GM12878 (cell line): ENCODE data around the gene WIPF2. TPM values are rescaled to one million over a fixed set of nuclear protein-coding genes. Genes with fewer than 3 reads are reported as not detected.

Experiments
- ATAC-seq: fragments of 200-7000 bp; cut with Tn5 transposase; 3 replicates; pipeline ENCODE4 v1.9.1; 2020; ENCODE audit warnings: mild to moderate bottlenecking, moderate library complexity
- BruUV-seq: library from RNA; stranded (reverse); fragments of 400-500 nt; replicated peaks from 2 replicates; lab custom pipeline; 2021; lab: Mats Ljungman, UMichigan
- CTCF ChIA-PET: fragments of 300-600 bp; sonication (Branson Sonifier 250); formaldehyde crosslinking; extraction: SDS; loops from one replicate; lab custom pipeline; 2021; ENCODE audit warnings: inconsistent platforms; lab: Yijun Ruan, JAX
- POLR2A ChIA-PET: fragments of 350-600 bp; formaldehyde crosslinking; extraction: SDS; loops from one replicate; lab custom pipeline; 2021; ENCODE audit warnings: inconsistent platforms; lab: Charles Lee
- RAD21 ChIA-PET: fragments of 300-600 bp; sonication (Branson Sonifier 250); formaldehyde crosslinking; loops from one replicate; lab custom pipeline; 2023; ENCODE audit warnings: antibody characterized with exemption; ENCODE audit not compliant: unreplicated experiment; lab: Charles Lee
- SMC1A ChIA-PET: fragments of 300-600 bp; sonication (Branson Sonifier 250); formaldehyde crosslinking; loops from one replicate; lab custom pipeline; 2023; ENCODE audit not compliant: unreplicated experiment, uncharacterized antibody; lab: Charles Lee
- DNase-seq: peaks from one replicate; pipeline ENCODE4 v3.0.0-alpha.2; 2011; ENCODE audit warnings: low read depth, low spot score
- FAIRE-seq: peaks from 3 replicates; lab custom pipeline; 2011; peaks lifted over from hg19 to GRCh38; lab: Jason Lieb, UNC
- H2AFZ ChIP-seq: 2 replicates; pipeline ENCODE4 v1.6.0; 2011; ENCODE audit warnings: low read depth, low read length, control low read depth; ENCODE audit not compliant: control insufficient read depth
- H3K27ac ChIP-seq: 2 replicates; pipeline ENCODE4 v1.5.1; 2011; ENCODE audit warnings: control low read depth; ENCODE audit not compliant: control insufficient read depth, insufficient read depth
- H3K27me3 ChIP-seq, 2 experiments: replicated peaks in 1 of 2; 2 replicates each; pipeline versions ENCODE4 v1.6.0 to v1.6.1; 2011; ENCODE audit warnings: low read length in 1 of 2; ENCODE audit not compliant: control insufficient read depth in 2 of 2, insufficient read depth in 2 of 2
- H3K36me3 ChIP-seq, 2 experiments: 2 replicates each; pipeline ENCODE4 v1.5.1; 2011; ENCODE audit warnings: low read length in 1 of 2; ENCODE audit not compliant: control insufficient read depth in 2 of 2, insufficient read depth in 2 of 2
- H3K4me1 ChIP-seq: 2 replicates; pipeline ENCODE4 v1.6.1; 2011; ENCODE audit warnings: mild to moderate bottlenecking, low read length, moderate library complexity, mixed read lengths; ENCODE audit not compliant: control insufficient read depth, insufficient read depth
- H3K4me2 ChIP-seq: 2 replicates; pipeline ENCODE4 v1.6.0; 2011; ENCODE audit warnings: control low read depth; ENCODE audit not compliant: control insufficient read depth, insufficient read depth
- H3K4me3 ChIP-seq: fragments of 200-600 bp; sonication (generic); 2 replicates; pipeline ENCODE4 v1.5.1; 2016
- H3K79me2 ChIP-seq: 2 replicates; pipeline ENCODE4 v1.6.0; 2011; ENCODE audit warnings: low read length; ENCODE audit not compliant: control insufficient read depth, insufficient read depth
- H3K9ac ChIP-seq: 2 replicates; pipeline ENCODE4 v1.8.0; 2011; ENCODE audit warnings: low read length, control low read depth, mixed read lengths; ENCODE audit not compliant: control insufficient read depth, insufficient read depth
- H3K9me3 ChIP-seq: replicated peaks from 3 replicates; pipeline ENCODE4 v1.5.1; 2011; ENCODE audit warnings: mild to moderate bottlenecking, low read length; ENCODE audit not compliant: control insufficient read depth, insufficient read depth
- H4K20me1 ChIP-seq: 2 replicates; pipeline ENCODE4 v1.6.0; 2011; ENCODE audit not compliant: control insufficient read depth, insufficient read depth
- CEBPB ChIP-seq, 2 experiments: fragments of 150-350 bp in 1 of 2; IDR thresholded peaks; 2 replicates each; pipeline ENCODE4 v1.6.1; 2012 to 2014; ENCODE audit warnings: low read depth in 2 of 2, low read length in 2 of 2, borderline replicate concordance in 1 of 2, inconsistent platforms in 1 of 2
- GATAD2B ChIP-seq: fragments of 450-650 bp; conservative IDR thresholded peaks from 2 replicates; pipeline ENCODE4 v1.6.1; 2017; ENCODE audit warnings: low read depth, mild to moderate bottlenecking, moderate library complexity
- JUND ChIP-seq: IDR thresholded peaks from 2 replicates; pipeline ENCODE4 v1.6.1; 2012; ENCODE audit warnings: low read depth, mild to moderate bottlenecking, low read length, improper control_type of control experiment, moderate library complexity
- KAT2A ChIP-seq: conservative IDR thresholded peaks from 2 replicates; pipeline ENCODE4 v1.6.1; 2011; ENCODE audit warnings: low read depth, low read length; ENCODE audit not compliant: control insufficient read depth
- NBN ChIP-seq: fragments of 450-650 bp; IDR thresholded peaks from 2 replicates; pipeline ENCODE4 v1.6.1; 2016
- PAX8 ChIP-seq: fragments of 450-650 bp; IDR thresholded peaks from 2 replicates; pipeline ENCODE4 v1.6.1; 2017; ENCODE audit warnings: mild to moderate bottlenecking, moderate library complexity
- RAD51 ChIP-seq: fragments of 450-650 bp; IDR thresholded peaks from 2 replicates; pipeline ENCODE4 v1.6.1; 2016; ENCODE audit warnings: moderate library complexity, mild to moderate bottlenecking, inconsistent platforms
- SMAD1 ChIP-seq: fragments of 450-650 bp; IDR thresholded peaks from 2 replicates; pipeline ENCODE4 v1.6.1; 2018; ENCODE audit warnings: mild to moderate bottlenecking, low read depth; ENCODE audit not compliant: partially characterized antibody
- TAF1 ChIP-seq: IDR thresholded peaks from 2 replicates; pipeline ENCODE4 v1.6.1; 2011; ENCODE audit warnings: mild to moderate bottlenecking, low read depth, low read length, borderline replicate concordance
- WGBS: methylation state at CpG from one replicate; pipeline ENCODE4 v1.1.6; 2016; ENCODE audit warnings: low lambda C conversion rate; ENCODE audit not compliant: insufficient replicate concordance, insufficient coverage; ENCODE audit errors: missing lambda C conversion rate; 5-methylcytosine and 5-hydroxymethylcytosine counted together
- in situ Hi-C: fragments of 300-500 bp; cut with MboI; formaldehyde crosslinking; loops from 9 replicates; pipeline ENCODE4 v1.14.3; 2018; ENCODE audit warnings: mixed read lengths
- intact Hi-C: fragments of 100-400 bp; cut with micrococcal nuclease; formaldehyde crosslinking; loops from one replicate; pipeline ENCODE4 v1.14.2; 2022; ENCODE audit not compliant: unreplicated experiment
- polyA plus RNA-seq, 11 experiments: library from polyadenylated mRNA; depleted of rRNA in 4 of 11; unstranded in 6 of 11; stranded (reverse) in 5 of 11; fragments of >200 nt; fragmentation: Nextera tagmentation in 4 of 11; fragmentation: Illumina TruSeq in 1 of 11; extraction: Ambion mirVana in 4 of 11; extraction: Trizol in 1 of 11; gene quantifications; 1 replicate in 1 of 11; 2 replicates in 10 of 11; pipeline versions ENCODE4 v1.2.1 to v1.2.3, GENCODE V29; 2011 to 2016; ENCODE audit warnings: inconsistent platforms in 2 of 11, missing spikeins in 2 of 11, low read depth in 1 of 11
- total RNA-seq, 4 experiments: library from RNA; depleted of rRNA in 3 of 4; stranded (reverse); fragments of >200 nt in 3 of 4; fragmentation: Illumina TruSeq in 1 of 4; extraction: Trizol in 1 of 4; gene quantifications; 2 replicates each; pipeline versions ENCODE4 v1.2.1 to v1.2.3, GENCODE V29; 2013 to 2021
- TF ChIP-seq, protein P1 (sequence below): fragments of 450-650 bp; conservative IDR thresholded peaks from 2 replicates; pipeline ENCODE4 v1.6.1; 2017; ENCODE audit warnings: mild to moderate bottlenecking, moderate library complexity
- TF ChIP-seq, protein P2 (sequence below): IDR thresholded peaks from 2 replicates; pipeline ENCODE4 v1.6.1; 2012; ENCODE audit warnings: low read length, inconsistent platforms
- TF ChIP-seq, protein P3 (sequence below): IDR thresholded peaks from 2 replicates; pipeline ENCODE4 v1.6.1; 2011; ENCODE audit warnings: mild to moderate bottlenecking, low read depth, low read length, moderate library complexity; ENCODE audit not compliant: insufficient replicate concordance
- TF ChIP-seq, protein P4 (sequence below): fragments of 450-650 bp; IDR thresholded peaks from 2 replicates; pipeline ENCODE4 v1.6.1; 2017; ENCODE audit warnings: borderline replicate concordance

The WIPF2 gene
- total and polyA plus RNA-seq, 10 of the 15 experiments (the other 5 are each of a cell fraction or from before 2014, with no cell fraction given), result 4.2 to 20.8 (median 7.1) TPM

DNA sequence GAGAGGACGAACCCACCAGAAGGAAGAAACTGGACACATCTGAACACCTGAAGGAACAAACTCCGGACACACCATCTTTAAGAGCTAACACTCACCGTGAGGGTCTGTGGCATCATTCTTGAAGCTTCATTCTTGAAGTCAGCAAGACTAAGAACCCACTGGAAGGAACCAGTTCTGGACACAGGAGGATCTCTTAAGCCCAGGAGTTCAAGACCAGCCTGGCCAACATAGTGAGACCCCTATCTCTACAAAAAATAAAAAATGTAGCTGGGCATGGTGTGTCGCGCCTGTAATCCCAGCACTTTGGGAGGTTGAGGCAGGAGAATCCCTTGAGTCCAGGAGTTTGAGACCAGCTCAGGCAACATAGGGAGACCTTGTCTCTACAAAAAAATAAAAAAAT is 20.5 kb upstream of the WIPF2 start:
- 79% methylated on average over 5 of the region's 5 CpGs for WGBS
- H2AFZ ChIP-seq, result no peak overlapping the region
- ChIA-PET CTCF (interaction anchor here (1.0 to 9.4 kb wide), 9 partner anchors 10 to 183 kb away, joined by 3 to 186 read pairs (median 4); partner anchors contain the start of genes CDC6 and WIPF2), POLR2A (interaction anchor here (0.7 to 1.6 kb wide), 3 partner anchors 20 to 91 kb away, joined by 3 to 15 read pairs (median 3); partner anchors contain the start of gene WIPF2), SMC1A (interaction anchor here (0.7 to 5.6 kb wide), 7 partner anchors 14 to 97 kb away, joined by 3 to 30 read pairs (median 4); partner anchors contain the start of gene CDC6), RAD21 (interaction anchor here (0.7 to 3.3 kb wide), 6 partner anchors 47 to 185 kb away, joined by 3 to 19 read pairs (median 3); no protein-coding TSS in a partner anchor)
- no TSS peak for BruUV-seq
- ATAC-seq, result no peak
- no peaks in the 10 kb centered on the region for H3K27me3 ChIP-seq
- H3K4me1 ChIP-seq, result peaks cover 13% of the 10 kb centered on the region
- H3K9me3 ChIP-seq, result no peaks in the 10 kb centered on the region; the same call in 1 of the 3 replicates
- H3K4me3 ChIP-seq, result no peak overlapping the region
- no peak for DNase-seq
- in situ Hi-C loops, result no loop called here
- H3K27ac ChIP-seq, result no peak overlapping the region
- FAIRE-seq, result no peak
- no peak for TF ChIP-seq KAT2A
- TF ChIP-seq, protein P1, sequence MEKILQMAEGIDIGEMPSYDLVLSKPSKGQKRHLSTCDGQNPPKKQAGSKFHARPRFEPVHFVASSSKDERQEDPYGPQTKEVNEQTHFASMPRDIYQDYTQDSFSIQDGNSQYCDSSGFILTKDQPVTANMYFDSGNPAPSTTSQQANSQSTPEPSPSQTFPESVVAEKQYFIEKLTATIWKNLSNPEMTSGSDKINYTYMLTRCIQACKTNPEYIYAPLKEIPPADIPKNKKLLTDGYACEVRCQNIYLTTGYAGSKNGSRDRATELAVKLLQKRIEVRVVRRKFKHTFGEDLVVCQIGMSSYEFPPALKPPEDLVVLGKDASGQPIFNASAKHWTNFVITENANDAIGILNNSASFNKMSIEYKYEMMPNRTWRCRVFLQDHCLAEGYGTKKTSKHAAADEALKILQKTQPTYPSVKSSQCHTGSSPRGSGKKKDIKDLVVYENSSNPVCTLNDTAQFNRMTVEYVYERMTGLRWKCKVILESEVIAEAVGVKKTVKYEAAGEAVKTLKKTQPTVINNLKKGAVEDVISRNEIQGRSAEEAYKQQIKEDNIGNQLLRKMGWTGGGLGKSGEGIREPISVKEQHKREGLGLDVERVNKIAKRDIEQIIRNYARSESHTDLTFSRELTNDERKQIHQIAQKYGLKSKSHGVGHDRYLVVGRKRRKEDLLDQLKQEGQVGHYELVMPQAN, result no peak
- no peak for TF ChIP-seq JUND
- no peak for TF ChIP-seq TAF1
- no peak for TF ChIP-seq GATAD2B
- no peak for TF ChIP-seq NBN
- no peak for TF ChIP-seq RAD51
- TF ChIP-seq, protein P2, sequence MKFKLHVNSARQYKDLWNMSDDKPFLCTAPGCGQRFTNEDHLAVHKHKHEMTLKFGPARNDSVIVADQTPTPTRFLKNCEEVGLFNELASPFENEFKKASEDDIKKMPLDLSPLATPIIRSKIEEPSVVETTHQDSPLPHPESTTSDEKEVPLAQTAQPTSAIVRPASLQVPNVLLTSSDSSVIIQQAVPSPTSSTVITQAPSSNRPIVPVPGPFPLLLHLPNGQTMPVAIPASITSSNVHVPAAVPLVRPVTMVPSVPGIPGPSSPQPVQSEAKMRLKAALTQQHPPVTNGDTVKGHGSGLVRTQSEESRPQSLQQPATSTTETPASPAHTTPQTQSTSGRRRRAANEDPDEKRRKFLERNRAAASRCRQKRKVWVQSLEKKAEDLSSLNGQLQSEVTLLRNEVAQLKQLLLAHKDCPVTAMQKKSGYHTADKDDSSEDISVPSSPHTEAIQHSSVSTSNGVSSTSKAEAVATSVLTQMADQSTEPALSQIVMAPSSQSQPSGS, result no peak
- no peak for TF ChIP-seq SMAD1
- TF ChIP-seq, protein P3, sequence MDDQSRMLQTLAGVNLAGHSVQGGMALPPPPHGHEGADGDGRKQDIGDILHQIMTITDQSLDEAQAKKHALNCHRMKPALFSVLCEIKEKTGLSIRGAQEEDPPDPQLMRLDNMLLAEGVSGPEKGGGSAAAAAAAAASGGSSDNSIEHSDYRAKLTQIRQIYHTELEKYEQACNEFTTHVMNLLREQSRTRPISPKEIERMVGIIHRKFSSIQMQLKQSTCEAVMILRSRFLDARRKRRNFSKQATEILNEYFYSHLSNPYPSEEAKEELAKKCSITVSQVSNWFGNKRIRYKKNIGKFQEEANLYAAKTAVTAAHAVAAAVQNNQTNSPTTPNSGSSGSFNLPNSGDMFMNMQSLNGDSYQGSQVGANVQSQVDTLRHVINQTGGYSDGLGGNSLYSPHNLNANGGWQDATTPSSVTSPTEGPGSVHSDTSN, result no peak
- no peak for TF ChIP-seq CEBPB (IDR thresholded peaks at IDR 0.05; ENCODE audit: borderline replicate concordance in 1 of 2, low read depth in 2 of 2, low read length in 2 of 2)
- TF ChIP-seq PAX8, result no peak
- TF ChIP-seq, protein P4, sequence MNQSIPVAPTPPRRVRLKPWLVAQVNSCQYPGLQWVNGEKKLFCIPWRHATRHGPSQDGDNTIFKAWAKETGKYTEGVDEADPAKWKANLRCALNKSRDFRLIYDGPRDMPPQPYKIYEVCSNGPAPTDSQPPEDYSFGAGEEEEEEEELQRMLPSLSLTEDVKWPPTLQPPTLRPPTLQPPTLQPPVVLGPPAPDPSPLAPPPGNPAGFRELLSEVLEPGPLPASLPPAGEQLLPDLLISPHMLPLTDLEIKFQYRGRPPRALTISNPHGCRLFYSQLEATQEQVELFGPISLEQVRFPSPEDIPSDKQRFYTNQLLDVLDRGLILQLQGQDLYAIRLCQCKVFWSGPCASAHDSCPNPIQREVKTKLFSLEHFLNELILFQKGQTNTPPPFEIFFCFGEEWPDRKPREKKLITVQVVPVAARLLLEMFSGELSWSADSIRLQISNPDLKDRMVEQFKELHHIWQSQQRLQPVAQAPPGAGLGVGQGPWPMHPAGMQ, result no peak
- no peaks in the 10 kb centered on the region for H3K36me3 ChIP-seq
- H3K79me2 ChIP-seq, result no peaks in the 10 kb centered on the region
- H4K20me1 ChIP-seq, result no peaks in the 10 kb centered on the region
- intact Hi-C loops, result no loop called here
- H3K4me2 ChIP-seq, result no peak overlapping the region
- no peak overlapping the region for H3K9ac ChIP-seq
